Neural crest cell (in vitro differentiated cells): ENCODE data around the gene TFEC. TPM values are rescaled to one million over a fixed set of nuclear protein-coding genes. Genes with fewer than 3 reads are reported as not detected.

Experiments
- DNase-seq: peaks from one replicate; pipeline ENCODE4 v3.0.0; 2021; ENCODE audit warnings: low read depth, mixed read lengths, low spot score
- H3K27ac Mint-ChIP-seq: one replicate; pipeline ENCODE4 v1.8.0; 2021; ENCODE audit warnings: mild to moderate bottlenecking, mixed read lengths; ENCODE audit not compliant: unreplicated experiment
- H3K27me3 Mint-ChIP-seq: 2 replicates; pipeline ENCODE4 v1.8.0; 2021; ENCODE audit warnings: low read depth, mild to moderate bottlenecking, mixed read lengths
- H3K36me3 Mint-ChIP-seq: 2 replicates; pipeline ENCODE4 v1.8.0; 2021; ENCODE audit warnings: low read depth, mild to moderate bottlenecking, mixed read lengths
- H3K4me1 Mint-ChIP-seq: 2 replicates; pipeline ENCODE4 v1.8.0; 2021; ENCODE audit warnings: mixed read lengths
- H3K4me3 Mint-ChIP-seq: one replicate; pipeline ENCODE4 v1.8.0; 2021; ENCODE audit warnings: mild to moderate bottlenecking, mixed read lengths
- H3K9me3 Mint-ChIP-seq: 2 replicates; pipeline ENCODE4 v1.8.0; 2021; ENCODE audit warnings: mixed read lengths
- total RNA-seq: library from RNA; stranded (reverse); gene quantifications from 2 replicates; pipeline ENCODE4 v1.2.1, GENCODE V29; 2021
- TF ChIP-seq, protein P1 (sequence below): fragments of 200-600 bp; sonication (generic); conservative IDR thresholded peaks from 2 replicates; pipeline ENCODE4 v1.5.0; 2021; ENCODE audit warnings: antibody characterized with exemption, mild to moderate bottlenecking

The TFEC gene
- total RNA-seq, 1 donor from 2014 or later, result not detected

- Mint-ChIP-seq H3K9me3 (peaks cover 11% of the 10 kb centered on the region), H3K4me1 (no peaks in the 10 kb centered on the region), H3K27me3 (no peaks in the 10 kb centered on the region), H3K4me3 (no peak overlapping the region), H3K27ac (no peak overlapping the region), H3K36me3 (peaks cover 3% of the 10 kb centered on the region)
- no peak for DNase-seq
- TF ChIP-seq, protein P1, sequence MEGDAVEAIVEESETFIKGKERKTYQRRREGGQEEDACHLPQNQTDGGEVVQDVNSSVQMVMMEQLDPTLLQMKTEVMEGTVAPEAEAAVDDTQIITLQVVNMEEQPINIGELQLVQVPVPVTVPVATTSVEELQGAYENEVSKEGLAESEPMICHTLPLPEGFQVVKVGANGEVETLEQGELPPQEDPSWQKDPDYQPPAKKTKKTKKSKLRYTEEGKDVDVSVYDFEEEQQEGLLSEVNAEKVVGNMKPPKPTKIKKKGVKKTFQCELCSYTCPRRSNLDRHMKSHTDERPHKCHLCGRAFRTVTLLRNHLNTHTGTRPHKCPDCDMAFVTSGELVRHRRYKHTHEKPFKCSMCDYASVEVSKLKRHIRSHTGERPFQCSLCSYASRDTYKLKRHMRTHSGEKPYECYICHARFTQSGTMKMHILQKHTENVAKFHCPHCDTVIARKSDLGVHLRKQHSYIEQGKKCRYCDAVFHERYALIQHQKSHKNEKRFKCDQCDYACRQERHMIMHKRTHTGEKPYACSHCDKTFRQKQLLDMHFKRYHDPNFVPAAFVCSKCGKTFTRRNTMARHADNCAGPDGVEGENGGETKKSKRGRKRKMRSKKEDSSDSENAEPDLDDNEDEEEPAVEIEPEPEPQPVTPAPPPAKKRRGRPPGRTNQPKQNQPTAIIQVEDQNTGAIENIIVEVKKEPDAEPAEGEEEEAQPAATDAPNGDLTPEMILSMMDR, result no peak
Measured at GRCh38 chr7:115988401-115988800, 42.2 kb downstream of the TFEC start.

GRCh38 chr7:115987486-115987885 is 43.1 kb downstream of the TFEC start:
- Mint-ChIP-seq H3K27me3 (no peaks in the 10 kb centered on the region), H3K4me3 (no peak overlapping the region), H3K4me1 (no peaks in the 10 kb centered on the region), H3K36me3 (peaks cover 3% of the 10 kb centered on the region), H3K9me3 (peaks cover 11% of the 10 kb centered on the region), H3K27ac (no peak overlapping the region)
- no peak for DNase-seq
- TF ChIP-seq, protein P1, result no peak

DNA sequence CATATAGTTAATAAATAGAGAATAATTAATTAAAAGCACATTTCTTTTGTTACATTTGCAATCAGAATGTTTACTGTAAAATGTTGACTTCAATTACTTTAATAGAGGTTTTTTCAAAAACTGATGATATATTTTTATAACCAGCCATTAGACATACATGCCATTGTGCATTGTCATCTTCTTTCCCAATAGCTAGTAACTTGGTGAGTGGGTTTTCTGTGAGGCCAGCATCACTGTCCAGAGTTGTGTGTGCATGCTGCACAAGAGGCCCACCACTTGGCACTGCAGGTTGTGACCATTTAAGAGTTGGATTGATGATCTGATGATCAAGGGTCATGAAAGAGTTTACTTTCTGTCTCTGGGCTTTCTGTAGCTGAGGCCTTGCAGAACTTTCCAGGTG is 46.5 kb downstream of the TFEC start:
- TF ChIP-seq, protein P1, result no peak
- DNase-seq, result no peak
- H3K27ac Mint-ChIP-seq, result no peak overlapping the region
- H3K36me3 Mint-ChIP-seq, result no peaks in the 10 kb centered on the region
- H3K27me3 Mint-ChIP-seq, result no peaks in the 10 kb centered on the region
- no peaks in the 10 kb centered on the region for H3K4me1 Mint-ChIP-seq
- H3K4me3 Mint-ChIP-seq, result no peak overlapping the region
- no peaks in the 10 kb centered on the region for H3K9me3 Mint-ChIP-seq

GRCh38 chr7:115980159-115980558 is 50.4 kb downstream of the TFEC start:
- Mint-ChIP-seq H3K9me3 (no peaks in the 10 kb centered on the region), H3K4me3 (no peak overlapping the region), H3K27me3 (no peaks in the 10 kb centered on the region), H3K27ac (no peak overlapping the region), H3K4me1 (no peaks in the 10 kb centered on the region), H3K36me3 (no peaks in the 10 kb centered on the region)
- TF ChIP-seq, protein P1, result no peak
- no peak for DNase-seq

- DNase-seq, result no peak
- no peaks in the 10 kb centered on the region for H3K9me3 Mint-ChIP-seq
- no peaks in the 10 kb centered on the region for H3K4me1 Mint-ChIP-seq
- no peak overlapping the region for H3K27ac Mint-ChIP-seq
- H3K36me3 Mint-ChIP-seq, result no peaks in the 10 kb centered on the region
- TF ChIP-seq, protein P1, result no peak
- no peaks in the 10 kb centered on the region for H3K27me3 Mint-ChIP-seq
- H3K4me3 Mint-ChIP-seq, result no peak overlapping the region
Measured at GRCh38 chr7:115976651-115977050, 53.9 kb downstream of the TFEC start.

DNA sequence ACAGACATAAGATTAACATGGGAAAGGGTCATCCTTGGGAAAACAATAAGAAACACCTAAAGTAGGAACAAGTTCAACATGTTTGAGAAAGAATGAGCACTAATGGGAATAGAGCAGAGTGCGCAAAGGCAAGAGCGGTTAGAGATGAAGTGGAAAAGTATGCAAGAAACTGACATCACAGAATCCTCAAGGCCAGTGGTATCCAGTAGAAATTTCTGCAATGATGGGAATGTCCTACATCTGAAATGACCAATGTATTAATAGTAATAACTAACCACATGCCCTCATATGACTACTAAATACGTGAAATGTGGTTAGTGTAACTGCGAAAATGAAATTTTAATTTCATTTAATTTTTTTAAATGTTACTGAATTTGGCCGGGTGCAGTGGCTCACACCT is 54.8 kb downstream of the TFEC start:
- TF ChIP-seq, protein P1, result no peak
- H3K4me1 Mint-ChIP-seq, result no peaks in the 10 kb centered on the region
- no peaks in the 10 kb centered on the region for H3K9me3 Mint-ChIP-seq
- no peak overlapping the region for H3K27ac Mint-ChIP-seq
- H3K4me3 Mint-ChIP-seq, result no peak overlapping the region
- H3K36me3 Mint-ChIP-seq, result no peaks in the 10 kb centered on the region
- H3K27me3 Mint-ChIP-seq, result no peaks in the 10 kb centered on the region
- DNase-seq, result no peak
